OCI-LY3 (cell line): Measurements from ENCODE around the gene SNX30.

Experiments used
- H2AFZ ChIP-seq: fragments of 200-600, 300-600 bp; shearing (Covaris generic); 2 replicates; pipeline ENCODE4 v1.6.0; 2014; ENCODE audit warnings: antibody characterized with exemption, low read depth, low read length
- H3K27ac ChIP-seq: fragments of 200-600, 300-600 bp; sonication (generic); 2 replicates; pipeline ENCODE4 v1.5.1; 2014; ENCODE audit warnings: mild to moderate bottlenecking, low read length, moderate library complexity, mixed read lengths
- H3K27me3 ChIP-seq: fragments of 200-600, 300-600 bp; sonication (generic); 2 replicates; pipeline ENCODE4 v1.6.1; 2014; ENCODE audit warnings: low read depth, low read length, mixed read lengths
- H3K36me3 ChIP-seq: fragments of 200-600, 300-600 bp; sonication (generic); replicated peaks from 2 replicates; pipeline ENCODE3; 2014; ENCODE audit warnings: low read depth, low read length, mixed read lengths
- H3K4me1 ChIP-seq: fragments of 300-600, 200-600 bp; sonication (generic); 2 replicates; pipeline ENCODE4 v1.6.1; 2014; ENCODE audit warnings: low read length, mixed read lengths
- H3K4me2 ChIP-seq: fragments of 200-600, 300-600 bp; sonication (generic); 2 replicates; pipeline ENCODE4 v1.6.1; 2014; ENCODE audit warnings: low read length, mixed read lengths
- H3K4me3 ChIP-seq: fragments of 300-600, 200-600 bp; sonication (generic); 2 replicates; pipeline ENCODE4 v1.5.1; 2014; ENCODE audit warnings: antibody characterized with exemption, mild to moderate bottlenecking, low read length, moderate library complexity
- H3K79me2 ChIP-seq: fragments of 300-600, 200-600 bp; shearing (Covaris generic); 2 replicates; pipeline ENCODE4 v1.6.1; 2014; ENCODE audit warnings: mild to moderate bottlenecking, low read length, mixed read lengths
- H3K9ac ChIP-seq: fragments of 300-600, 200-600 bp; shearing (Covaris generic); 2 replicates; pipeline ENCODE4 v1.6.0; 2014; ENCODE audit warnings: mild to moderate bottlenecking, low read length, moderate library complexity
- H3K9me3 ChIP-seq: fragments of 200-600, 300-600 bp; shearing (Covaris generic); 2 replicates; pipeline ENCODE4 v1.6.1; 2014; ENCODE audit warnings: low read length, mixed read lengths; ENCODE audit not compliant: insufficient read depth
- H4K20me1 ChIP-seq: fragments of 200-600, 300-600 bp; sonication (generic); 2 replicates; pipeline ENCODE4 v1.6.1; 2016; ENCODE audit warnings: low read length, mixed read lengths; ENCODE audit not compliant: insufficient read depth
- EZH2phosphoT487 ChIP-seq: fragments of 200-600 bp; shearing (Covaris generic); IDR thresholded peaks from 2 replicates; pipeline ENCODE4 v1.6.1; 2018; ENCODE audit warnings: antibody characterized with exemption, mixed run types, low read depth
- TF ChIP-seq, protein P1 (sequence below): fragments of 200-600, 300-600 bp; sonication (generic); IDR thresholded peaks from 2 replicates; pipeline ENCODE4 v1.5.1; 2014; ENCODE audit warnings: antibody characterized with exemption, low read length, low read depth

Gene SNX30

GRCh38 chr9:112880650-112881049 lies 130.1 kb downstream of the SNX30 start:
- no peak for TF ChIP-seq EZH2phosphoT487
- TF ChIP-seq, protein P1, sequence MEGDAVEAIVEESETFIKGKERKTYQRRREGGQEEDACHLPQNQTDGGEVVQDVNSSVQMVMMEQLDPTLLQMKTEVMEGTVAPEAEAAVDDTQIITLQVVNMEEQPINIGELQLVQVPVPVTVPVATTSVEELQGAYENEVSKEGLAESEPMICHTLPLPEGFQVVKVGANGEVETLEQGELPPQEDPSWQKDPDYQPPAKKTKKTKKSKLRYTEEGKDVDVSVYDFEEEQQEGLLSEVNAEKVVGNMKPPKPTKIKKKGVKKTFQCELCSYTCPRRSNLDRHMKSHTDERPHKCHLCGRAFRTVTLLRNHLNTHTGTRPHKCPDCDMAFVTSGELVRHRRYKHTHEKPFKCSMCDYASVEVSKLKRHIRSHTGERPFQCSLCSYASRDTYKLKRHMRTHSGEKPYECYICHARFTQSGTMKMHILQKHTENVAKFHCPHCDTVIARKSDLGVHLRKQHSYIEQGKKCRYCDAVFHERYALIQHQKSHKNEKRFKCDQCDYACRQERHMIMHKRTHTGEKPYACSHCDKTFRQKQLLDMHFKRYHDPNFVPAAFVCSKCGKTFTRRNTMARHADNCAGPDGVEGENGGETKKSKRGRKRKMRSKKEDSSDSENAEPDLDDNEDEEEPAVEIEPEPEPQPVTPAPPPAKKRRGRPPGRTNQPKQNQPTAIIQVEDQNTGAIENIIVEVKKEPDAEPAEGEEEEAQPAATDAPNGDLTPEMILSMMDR, result no peak
- no peak overlapping the region for H3K27ac ChIP-seq
- no peak overlapping the region for H3K9ac ChIP-seq
- H3K9me3 ChIP-seq, result no peaks in the 10 kb centered on the region
- no peaks in the 10 kb centered on the region for H4K20me1 ChIP-seq
- H3K79me2 ChIP-seq, result no peaks in the 10 kb centered on the region
- no peak overlapping the region for H3K4me3 ChIP-seq
- no peak overlapping the region for H2AFZ ChIP-seq
- no peak overlapping the region for H3K4me2 ChIP-seq
- no peaks in the 10 kb centered on the region for H3K27me3 ChIP-seq
- H3K36me3 ChIP-seq, result no peaks in the 10 kb centered on the region
- H3K4me1 ChIP-seq, result peaks cover 4% of the 10 kb centered on the region; the same call in 1 of the 2 replicates

DNA sequence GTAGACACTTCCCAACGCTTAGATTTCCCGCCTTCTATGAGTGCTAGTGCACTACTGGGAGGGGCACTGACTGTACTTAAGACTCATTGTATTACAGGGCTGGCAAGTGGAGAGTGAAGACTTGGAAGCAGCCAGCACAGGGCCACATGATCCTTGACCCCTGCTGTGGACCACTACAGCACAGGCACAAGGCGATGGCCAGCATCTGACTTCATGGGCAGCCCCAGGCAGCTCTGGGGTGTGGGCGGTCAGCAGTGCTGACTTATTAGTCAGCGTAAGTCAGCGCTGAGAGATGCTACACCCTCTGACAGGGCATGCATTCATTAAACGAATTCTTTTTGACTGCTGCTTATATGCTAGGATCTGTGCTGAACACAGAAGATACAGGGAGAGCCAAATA lies 130.8 kb downstream of the SNX30 start:
- Histone ChIP-seq H3K27me3 (no peaks in the 10 kb centered on the region), H3K36me3 (no peaks in the 10 kb centered on the region), H3K27ac (no peak overlapping the region), H3K9me3 (no peaks in the 10 kb centered on the region), H3K4me3 (no peak overlapping the region), H3K4me2 (no peak overlapping the region), H4K20me1 (no peaks in the 10 kb centered on the region), H3K9ac (no peak overlapping the region), H3K79me2 (no peaks in the 10 kb centered on the region), H3K4me1 (peaks cover 4% of the 10 kb centered on the region; the same call in 1 of the 2 replicates), H2AFZ (no peak overlapping the region)
- TF ChIP-seq, protein P1, result no peak

GRCh38 chr9:112884101-112884500 lies 133.5 kb downstream of the SNX30 start:
- no peak overlapping the region for H3K9ac ChIP-seq
- no peaks in the 10 kb centered on the region for H3K9me3 ChIP-seq
- H3K4me2 ChIP-seq, result no peak overlapping the region
- H3K79me2 ChIP-seq, result no peaks in the 10 kb centered on the region
- H3K27ac ChIP-seq, result no peak overlapping the region
- no peak overlapping the region for H3K4me3 ChIP-seq
- no peaks in the 10 kb centered on the region for H4K20me1 ChIP-seq
- H3K4me1 ChIP-seq, result peaks cover 12% of the 10 kb centered on the region; the same call in 1 of the 2 replicates
- H3K36me3 ChIP-seq, result no peaks in the 10 kb centered on the region
- no peaks in the 10 kb centered on the region for H3K27me3 ChIP-seq
- TF ChIP-seq, protein P1, result no peak
- no peak for TF ChIP-seq EZH2phosphoT487
- H2AFZ ChIP-seq, result no peak overlapping the region

DNA sequence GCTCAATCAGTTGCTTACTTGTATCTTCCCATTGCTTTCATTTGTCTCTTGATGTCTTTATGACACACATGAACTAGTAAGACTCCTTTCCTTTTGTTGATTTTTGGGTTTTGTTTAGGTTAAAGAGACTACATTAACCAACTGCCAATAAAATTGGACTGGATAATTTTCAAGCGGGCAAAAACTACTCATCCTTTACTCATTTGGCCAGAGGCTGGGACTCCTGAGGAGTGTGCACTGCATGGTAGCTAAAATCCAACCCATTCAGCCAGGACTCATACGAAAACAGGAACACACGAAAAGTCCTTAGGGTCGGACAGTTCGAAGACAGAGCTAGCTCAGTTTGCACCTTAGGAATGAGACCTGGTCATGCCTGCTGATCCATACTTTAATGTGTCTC lies 134.2 kb downstream of the SNX30 start:
- Histone ChIP-seq H4K20me1 (no peaks in the 10 kb centered on the region), H3K9me3 (no peaks in the 10 kb centered on the region), H2AFZ (no peak overlapping the region), H3K4me1 (peaks cover 12% of the 10 kb centered on the region; the same call in 1 of the 2 replicates), H3K27me3 (no peaks in the 10 kb centered on the region), H3K27ac (no peak overlapping the region), H3K9ac (no peak overlapping the region), H3K4me3 (no peak overlapping the region), H3K36me3 (no peaks in the 10 kb centered on the region), H3K79me2 (no peaks in the 10 kb centered on the region), H3K4me2 (no peak overlapping the region)
- no peak for TF ChIP-seq EZH2phosphoT487
- TF ChIP-seq, protein P1, result no peak
